ENCODE data around the gene HIVEP1.
"Not testable (repeated sequence)": the region's sequence is repeated elsewhere in the genome, so short reads cannot be mapped to it uniquely, and the experiment has no call there.

DNA sequence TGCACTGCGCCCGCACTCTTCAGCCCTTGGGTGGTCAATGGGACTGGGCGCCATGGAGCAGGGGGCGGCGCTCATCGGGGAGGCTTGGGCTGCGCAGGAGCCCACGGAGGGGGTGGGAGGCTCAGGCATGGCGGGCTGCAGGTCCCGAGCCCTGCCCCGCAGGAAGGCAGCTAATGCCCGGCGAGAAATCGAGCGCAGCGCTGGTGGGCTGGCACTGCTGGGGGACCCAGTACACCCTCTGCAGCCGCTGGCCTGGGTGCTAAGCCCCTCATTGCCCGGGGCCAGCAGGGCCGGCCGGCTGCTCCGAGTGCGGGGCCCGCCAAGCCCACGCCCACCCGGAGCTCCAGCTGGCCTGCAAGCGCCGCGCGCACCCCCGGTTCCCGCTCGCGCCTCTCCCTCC lies 96.3 kb downstream of the HIVEP1 start:
- TF ChIP-seq, protein P1, sequence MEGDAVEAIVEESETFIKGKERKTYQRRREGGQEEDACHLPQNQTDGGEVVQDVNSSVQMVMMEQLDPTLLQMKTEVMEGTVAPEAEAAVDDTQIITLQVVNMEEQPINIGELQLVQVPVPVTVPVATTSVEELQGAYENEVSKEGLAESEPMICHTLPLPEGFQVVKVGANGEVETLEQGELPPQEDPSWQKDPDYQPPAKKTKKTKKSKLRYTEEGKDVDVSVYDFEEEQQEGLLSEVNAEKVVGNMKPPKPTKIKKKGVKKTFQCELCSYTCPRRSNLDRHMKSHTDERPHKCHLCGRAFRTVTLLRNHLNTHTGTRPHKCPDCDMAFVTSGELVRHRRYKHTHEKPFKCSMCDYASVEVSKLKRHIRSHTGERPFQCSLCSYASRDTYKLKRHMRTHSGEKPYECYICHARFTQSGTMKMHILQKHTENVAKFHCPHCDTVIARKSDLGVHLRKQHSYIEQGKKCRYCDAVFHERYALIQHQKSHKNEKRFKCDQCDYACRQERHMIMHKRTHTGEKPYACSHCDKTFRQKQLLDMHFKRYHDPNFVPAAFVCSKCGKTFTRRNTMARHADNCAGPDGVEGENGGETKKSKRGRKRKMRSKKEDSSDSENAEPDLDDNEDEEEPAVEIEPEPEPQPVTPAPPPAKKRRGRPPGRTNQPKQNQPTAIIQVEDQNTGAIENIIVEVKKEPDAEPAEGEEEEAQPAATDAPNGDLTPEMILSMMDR (IDR thresholded peaks at IDR 0.05), result not testable (repeated sequence)
- not testable (repeated sequence) for TF ChIP-seq POLR2A (IDR thresholded peaks at IDR 0.05)
